Prostate gland (tissue), 2 donors: ENCODE results near the gene BANK1.

ENCODE experiments used
- POLR2A ChIP-seq: fragments of 450-650 bp; IDR thresholded peaks from one replicate; pipeline ENCODE4 v1.6.1; 2016; ENCODE audit warnings: antibody characterized with exemption, mild to moderate bottlenecking
- TF ChIP-seq, protein P1 (sequence below), 4 experiments: fragments of 200-600 bp in 2 of 4; fragments of 450-650 bp in 2 of 4; sonication (generic) in 2 of 4; IDR thresholded peaks; 1 replicate in 3 of 4; 2 replicates in 1 of 4; pipeline ENCODE4 v1.5.1; 2016 to 2019; ENCODE audit warnings: antibody characterized with exemption in 4 of 4, mild to moderate bottlenecking in 2 of 4, moderate library complexity in 2 of 4

DNA sequence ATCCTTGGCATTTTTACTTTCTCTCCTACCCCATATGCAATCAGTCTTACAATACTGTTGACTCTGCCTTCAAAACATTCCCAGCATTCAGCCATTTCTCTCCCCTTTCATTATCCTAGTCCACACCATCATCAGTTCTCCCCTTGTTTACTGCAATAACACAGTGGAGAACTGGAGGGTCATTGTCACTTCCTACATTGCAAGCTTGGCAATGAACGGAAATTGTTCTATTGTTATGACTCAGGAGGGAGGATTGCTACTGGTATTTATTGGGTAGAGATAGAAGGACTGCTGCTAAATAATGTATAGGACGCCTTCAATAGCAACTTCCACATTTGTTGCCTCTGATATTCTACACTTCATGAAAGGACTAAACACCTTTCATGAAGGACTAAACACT is 231.8 kb downstream of the BANK1 start:
- TF ChIP-seq, protein P1, sequence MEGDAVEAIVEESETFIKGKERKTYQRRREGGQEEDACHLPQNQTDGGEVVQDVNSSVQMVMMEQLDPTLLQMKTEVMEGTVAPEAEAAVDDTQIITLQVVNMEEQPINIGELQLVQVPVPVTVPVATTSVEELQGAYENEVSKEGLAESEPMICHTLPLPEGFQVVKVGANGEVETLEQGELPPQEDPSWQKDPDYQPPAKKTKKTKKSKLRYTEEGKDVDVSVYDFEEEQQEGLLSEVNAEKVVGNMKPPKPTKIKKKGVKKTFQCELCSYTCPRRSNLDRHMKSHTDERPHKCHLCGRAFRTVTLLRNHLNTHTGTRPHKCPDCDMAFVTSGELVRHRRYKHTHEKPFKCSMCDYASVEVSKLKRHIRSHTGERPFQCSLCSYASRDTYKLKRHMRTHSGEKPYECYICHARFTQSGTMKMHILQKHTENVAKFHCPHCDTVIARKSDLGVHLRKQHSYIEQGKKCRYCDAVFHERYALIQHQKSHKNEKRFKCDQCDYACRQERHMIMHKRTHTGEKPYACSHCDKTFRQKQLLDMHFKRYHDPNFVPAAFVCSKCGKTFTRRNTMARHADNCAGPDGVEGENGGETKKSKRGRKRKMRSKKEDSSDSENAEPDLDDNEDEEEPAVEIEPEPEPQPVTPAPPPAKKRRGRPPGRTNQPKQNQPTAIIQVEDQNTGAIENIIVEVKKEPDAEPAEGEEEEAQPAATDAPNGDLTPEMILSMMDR (IDR thresholded peaks at IDR 0.05): no peak
- no peak for TF ChIP-seq POLR2A
